ENCODE results near the gene WFIKKN1. TPM values are rescaled to one million over a fixed set of nuclear protein-coding genes. Genes with fewer than 3 reads are reported as not detected.

WFIKKN1 gene
- total and polyA plus RNA-seq, 2 of the 13 experiments (the other 11 are each of a cell fraction or from before 2014, with no cell fraction given), result 1.7 to 4.9 TPM

DNA sequence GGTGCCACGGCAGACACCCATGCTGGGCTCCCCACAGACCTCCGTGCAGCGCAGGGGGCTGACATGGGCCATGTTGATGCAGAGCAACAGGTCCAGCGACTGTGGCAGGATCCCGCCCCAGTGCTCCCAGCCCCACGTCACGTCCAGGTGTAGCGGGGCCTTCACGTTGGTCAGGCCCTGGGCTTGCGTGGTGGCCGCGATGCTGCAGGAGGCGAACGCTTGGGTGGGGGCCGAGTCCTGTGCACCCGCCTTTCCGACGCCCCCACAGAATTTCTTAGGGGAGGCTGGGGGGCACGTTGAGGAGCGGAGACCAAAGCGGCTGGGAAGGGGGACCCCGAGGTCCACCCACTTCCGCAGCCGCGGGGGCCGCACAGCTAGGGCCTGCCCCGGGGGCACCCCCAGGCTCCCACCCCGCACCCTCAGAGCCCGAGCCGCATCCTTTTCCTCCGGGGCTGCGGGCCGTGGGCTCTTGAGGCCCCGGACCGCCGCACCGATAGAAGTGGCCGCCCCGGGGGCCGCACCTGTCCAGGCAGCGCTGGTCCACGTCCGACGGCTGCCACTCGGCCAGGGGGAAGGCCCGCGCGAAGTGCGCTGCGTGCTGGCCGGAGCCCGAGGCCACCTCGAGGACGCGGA lies 4.9 kb downstream of the WFIKKN1 start (continued):
- TF ChIP-seq DZIP1 (CRISPR knock-in tag; IDR thresholded peaks at IDR 0.05) (peak; percentile 18), HNRNPLL (IDR thresholded peaks at IDR 0.05; ENCODE audit: low read depth, low read length, poor library complexity, severe bottlenecking) (no peak), ZNF235 (CRISPR knock-in tag; IDR thresholded peaks at IDR 0.05; ENCODE audit: borderline replicate concordance) (0 out of 2 replicates have a peak, but pooled peaks have one; percentile 62), SOX13 (IDR thresholded peaks at IDR 0.05) (no peak), SOX13 (CRISPR knock-in tag; conservative IDR thresholded peaks at IDR 0.05 in 1 of 2, IDR thresholded peaks at IDR 0.05 in 1 of 2) (no peak), AGO1 (IDR thresholded peaks at IDR 0.05; ENCODE audit: low read depth, low read length, poor library complexity, severe bottlenecking) (peak; percentile 26), ZNF280B (CRISPR knock-in tag; IDR thresholded peaks at IDR 0.05; ENCODE audit: borderline replicate concordance) (peak; percentile 40; the same call in 1 of the 2 replicates), FOXO4 (CRISPR knock-in tag; conservative IDR thresholded peaks at IDR 0.05) (0 out of 2 replicates have a peak, but pooled peaks have one; percentile 12), ZNF468 (CRISPR knock-in tag; IDR thresholded peaks at IDR 0.05) (no peak), ZNF891 (CRISPR knock-in tag; IDR thresholded peaks at IDR 0.05) (peak; percentile 1; the same call in 1 of the 2 replicates), ZNF503 (CRISPR knock-in tag; IDR thresholded peaks at IDR 0.05) (0 out of 2 replicates have a peak, but pooled peaks have one; percentile 4), BRD4 (CRISPR knock-in tag; IDR thresholded peaks at IDR 0.05) (no peak), HOXA5 (CRISPR knock-in tag; IDR thresholded peaks at IDR 0.05) (peak; percentile 32; the same call in 1 of the 2 replicates), ZBTB42 (CRISPR knock-in tag; IDR thresholded peaks at IDR 0.05) (peak; percentile 31; the same call in 1 of the 2 replicates), ZNF780A (CRISPR knock-in tag; IDR thresholded peaks at IDR 0.05) (no peak), ZSCAN25 (CRISPR knock-in tag; IDR thresholded peaks at IDR 0.05) (no peak), ZNF296 (CRISPR knock-in tag; conservative IDR thresholded peaks at IDR 0.05) (0 out of 2 replicates have a peak, but pooled peaks have one; percentile 20), ATF3 (CRISPR knock-in tag; IDR thresholded peaks at IDR 0.05) (no peak)
- TF ChIP-seq, protein P1, sequence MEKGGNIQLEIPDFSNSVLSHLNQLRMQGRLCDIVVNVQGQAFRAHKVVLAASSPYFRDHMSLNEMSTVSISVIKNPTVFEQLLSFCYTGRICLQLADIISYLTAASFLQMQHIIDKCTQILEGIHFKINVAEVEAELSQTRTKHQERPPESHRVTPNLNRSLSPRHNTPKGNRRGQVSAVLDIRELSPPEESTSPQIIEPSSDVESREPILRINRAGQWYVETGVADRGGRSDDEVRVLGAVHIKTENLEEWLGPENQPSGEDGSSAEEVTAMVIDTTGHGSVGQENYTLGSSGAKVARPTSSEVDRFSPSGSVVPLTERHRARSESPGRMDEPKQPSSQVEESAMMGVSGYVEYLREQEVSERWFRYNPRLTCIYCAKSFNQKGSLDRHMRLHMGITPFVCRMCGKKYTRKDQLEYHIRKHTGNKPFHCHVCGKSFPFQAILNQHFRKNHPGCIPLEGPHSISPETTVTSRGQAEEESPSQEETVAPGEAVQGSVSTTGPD (CRISPR knock-in tag; IDR thresholded peaks at IDR 0.05), result no peak
